ENCODE measurements around the gene MAP1LC3A. TPM values are rescaled to one million over a fixed set of nuclear protein-coding genes. Genes with fewer than 3 reads are reported as not detected.
"Not testable (repeated sequence)": the region's sequence is repeated elsewhere in the genome, so short reads cannot be mapped to it uniquely, and the experiment has no call there.

MAP1LC3A gene
- total RNA-seq = 3.1 and 3.6 TPM in 2 replicates

GRCh38 chr20:34558320-34559218 lies at the start of gene MAP1LC3A:
MAP1LC3A (plus strand) TSS chr20:34558718; CDS start chr20:34558869, 151 bp downstream.
- Mint-ChIP-seq H3K4me3 (peak within 1 kb of the TSS; percentile 89), H3K27me3 (no peaks in the 10 kb centered on the region), H3K4me1 (peaks cover 7% of the 10 kb centered on the region), H3K27ac (peak within 1 kb of the TSS; percentile 90), H3K36me3 (ENCODE audit: low read depth) (peaks cover 2% of the 10 kb centered on the region), H3K9me3 (no peaks in the 10 kb centered on the region)
- peak; percentile 98 for DNase-seq
- intact Hi-C loops (cut with micrococcal nuclease) = loop anchor here (1.0 to 2.0 kb wide), 3 partner anchors 42 to 448 kb away; partner anchors contain the start of genes DYNLRB1 and TP53INP2

DNA sequence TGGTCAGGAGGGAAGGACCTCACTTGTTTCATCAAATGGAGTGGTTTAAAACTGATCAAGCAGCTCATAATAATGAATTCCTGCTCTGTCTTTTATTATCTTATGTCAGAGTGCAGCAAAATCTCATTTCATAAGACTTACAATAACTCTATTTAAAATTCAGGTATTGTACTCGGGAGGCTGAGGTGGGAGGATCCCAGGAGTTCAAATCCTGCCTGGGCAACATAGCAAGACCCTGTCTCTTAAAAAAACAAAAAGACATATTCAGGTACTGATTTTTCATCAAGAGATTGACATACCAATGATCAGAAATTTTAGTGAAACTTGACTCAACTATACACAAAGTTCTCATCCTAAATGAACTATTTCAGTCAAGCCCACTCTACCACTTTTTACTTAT lies 47.9 kb upstream of the MAP1LC3A start:
- Mint-ChIP-seq H3K4me1 (peaks cover 12% of the 10 kb centered on the region), H3K36me3 (ENCODE audit: low read depth) (peaks cover 16% of the 10 kb centered on the region), H3K9me3 (no peaks in the 10 kb centered on the region), H3K27ac (no peak overlapping the region), H3K4me3 (no peak overlapping the region), H3K27me3 (no peaks in the 10 kb centered on the region)
- intact Hi-C loops (cut with micrococcal nuclease) = no loop called here
- DNase-seq = no peak

- Mint-ChIP-seq H3K27ac (no peak overlapping the region), H3K36me3 (ENCODE audit: low read depth) (peaks cover 11% of the 10 kb centered on the region), H3K4me1 (peaks cover 15% of the 10 kb centered on the region), H3K27me3 (no peaks in the 10 kb centered on the region), H3K4me3 (no peak overlapping the region), H3K9me3 (no peaks in the 10 kb centered on the region)
- intact Hi-C loops (cut with micrococcal nuclease) = no loop called here
- peak; percentile 49 for DNase-seq
Measured at GRCh38 chr20:34511891-34512265, 46.6 kb upstream of the MAP1LC3A start.

DNA sequence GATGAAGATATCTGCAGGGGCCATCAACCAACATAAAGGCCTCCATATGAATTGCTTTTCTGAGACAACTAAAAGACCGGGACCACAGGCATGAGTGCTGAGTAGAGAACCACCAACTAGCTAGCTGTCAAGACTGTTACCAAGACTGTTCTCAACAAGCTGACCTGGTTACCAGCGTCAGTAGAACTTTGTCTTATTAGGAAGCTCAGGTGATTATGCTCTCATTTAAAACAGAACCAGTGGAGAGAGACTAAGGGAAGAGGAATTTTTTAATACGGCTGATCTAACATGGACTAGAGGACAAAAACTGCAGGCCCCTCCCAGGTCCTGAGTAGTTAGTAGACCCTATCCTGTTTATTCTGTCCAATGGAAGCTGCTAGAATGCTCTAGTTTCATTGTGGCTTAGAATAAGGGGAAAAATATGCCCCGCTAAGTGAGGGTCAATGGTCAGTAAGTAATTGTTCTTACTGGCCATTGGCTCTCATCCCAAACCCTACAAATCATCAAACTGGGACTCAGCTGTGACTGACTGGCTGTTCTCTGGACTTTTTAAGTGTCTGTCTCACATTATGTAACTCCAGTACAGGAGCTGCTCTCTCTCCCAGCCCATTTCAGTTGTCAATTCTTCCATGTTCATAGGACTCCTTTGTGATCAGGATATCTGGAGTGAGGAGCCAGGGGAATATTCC lies 46.1 kb upstream of the MAP1LC3A start:
- Mint-ChIP-seq H3K9me3 (no peaks in the 10 kb centered on the region), H3K36me3 (ENCODE audit: low read depth) (peaks cover 10% of the 10 kb centered on the region), H3K4me3 (no peak overlapping the region), H3K4me1 (peaks cover 15% of the 10 kb centered on the region), H3K27ac (no peak overlapping the region), H3K27me3 (no peaks in the 10 kb centered on the region)
- intact Hi-C loops (cut with micrococcal nuclease) = no loop called here
- no peak for DNase-seq

GRCh38 chr20:34512955-34513419 lies 45.5 kb upstream of the MAP1LC3A start:
- H3K4me3 Mint-ChIP-seq = peak overlapping the region; percentile 3
- DNase-seq = peak; percentile 53
- peaks cover 19% of the 10 kb centered on the region for H3K4me1 Mint-ChIP-seq
- peak overlapping the region; percentile 14 for H3K27ac Mint-ChIP-seq
- peaks cover 10% of the 10 kb centered on the region for H3K36me3 Mint-ChIP-seq (ENCODE audit: low read depth)
- no peaks in the 10 kb centered on the region for H3K9me3 Mint-ChIP-seq
- no peaks in the 10 kb centered on the region for H3K27me3 Mint-ChIP-seq
- intact Hi-C loops (cut with micrococcal nuclease) = no loop called here

- H3K4me1 Mint-ChIP-seq = peaks cover 24% of the 10 kb centered on the region
- DNase-seq; intact Hi-C loops (cut with micrococcal nuclease); H3K9me3 Mint-ChIP-seq; H3K27me3 Mint-ChIP-seq; H3K4me3 Mint-ChIP-seq; H3K27ac Mint-ChIP-seq: not testable (repeated sequence)
- peaks cover 12% of the 10 kb centered on the region for H3K36me3 Mint-ChIP-seq (ENCODE audit: low read depth)
Measured at GRCh38 chr20:34514034-34514433, 44.5 kb upstream of the MAP1LC3A start.

DNA sequence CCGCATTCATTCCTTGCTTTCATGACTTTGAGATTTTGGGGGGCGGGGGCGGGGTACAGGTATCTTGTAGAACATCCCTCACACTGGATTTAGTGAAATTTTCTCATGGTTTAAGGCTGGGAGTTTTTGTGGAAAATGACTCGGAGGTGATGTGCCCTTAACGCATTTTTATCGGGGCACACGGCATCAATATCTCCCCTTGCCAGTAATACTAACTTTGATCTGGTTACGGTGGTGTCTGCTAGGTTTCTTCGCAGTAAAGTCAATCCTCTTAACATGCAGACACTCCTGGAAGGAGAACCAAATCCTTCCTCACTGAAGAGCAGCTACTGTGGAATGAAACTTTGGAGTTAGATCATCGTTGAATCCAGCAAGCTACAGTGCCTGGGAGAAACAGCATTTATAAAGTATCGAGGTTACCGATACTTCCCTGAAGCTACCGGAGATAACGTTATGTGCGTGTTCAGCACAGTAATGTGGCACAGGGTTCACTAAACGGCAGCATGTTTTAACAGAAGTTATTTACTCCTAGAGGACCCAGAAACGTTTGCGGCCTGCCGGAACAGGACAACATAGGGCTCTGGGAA lies 43.5 kb upstream of the MAP1LC3A start:
- Mint-ChIP-seq H3K4me3 (peak overlapping the region; percentile 92), H3K27me3 (no peaks in the 10 kb centered on the region), H3K9me3 (no peaks in the 10 kb centered on the region), H3K36me3 (ENCODE audit: low read depth) (peaks cover 12% of the 10 kb centered on the region), H3K4me1 (peaks cover 24% of the 10 kb centered on the region), H3K27ac (peak overlapping the region; percentile 98)
- DNase-seq = no peak
- intact Hi-C loops (cut with micrococcal nuclease) = loop anchor here (1.0 to 5.0 kb wide), 2 partner anchors 153 to 203 kb away; partner anchors contain the start of gene ITCH

GRCh38 chr20:34515484-34516246 lies 42.9 kb upstream of the MAP1LC3A start:
- Mint-ChIP-seq H3K4me3 (peak overlapping the region; percentile 92), H3K27me3 (no peaks in the 10 kb centered on the region), H3K9me3 (no peaks in the 10 kb centered on the region), H3K27ac (peak overlapping the region; percentile 98), H3K4me1 (peaks cover 24% of the 10 kb centered on the region), H3K36me3 (ENCODE audit: low read depth) (peaks cover 12% of the 10 kb centered on the region)
- peak; percentile 92 for DNase-seq
- intact Hi-C loops (cut with micrococcal nuclease) = loop anchor here (1.0 to 5.0 kb wide), 7 partner anchors 43 to 403 kb away; partner anchors contain the start of genes AHCY, EIF2S2, ITCH and MAP1LC3A

DNA sequence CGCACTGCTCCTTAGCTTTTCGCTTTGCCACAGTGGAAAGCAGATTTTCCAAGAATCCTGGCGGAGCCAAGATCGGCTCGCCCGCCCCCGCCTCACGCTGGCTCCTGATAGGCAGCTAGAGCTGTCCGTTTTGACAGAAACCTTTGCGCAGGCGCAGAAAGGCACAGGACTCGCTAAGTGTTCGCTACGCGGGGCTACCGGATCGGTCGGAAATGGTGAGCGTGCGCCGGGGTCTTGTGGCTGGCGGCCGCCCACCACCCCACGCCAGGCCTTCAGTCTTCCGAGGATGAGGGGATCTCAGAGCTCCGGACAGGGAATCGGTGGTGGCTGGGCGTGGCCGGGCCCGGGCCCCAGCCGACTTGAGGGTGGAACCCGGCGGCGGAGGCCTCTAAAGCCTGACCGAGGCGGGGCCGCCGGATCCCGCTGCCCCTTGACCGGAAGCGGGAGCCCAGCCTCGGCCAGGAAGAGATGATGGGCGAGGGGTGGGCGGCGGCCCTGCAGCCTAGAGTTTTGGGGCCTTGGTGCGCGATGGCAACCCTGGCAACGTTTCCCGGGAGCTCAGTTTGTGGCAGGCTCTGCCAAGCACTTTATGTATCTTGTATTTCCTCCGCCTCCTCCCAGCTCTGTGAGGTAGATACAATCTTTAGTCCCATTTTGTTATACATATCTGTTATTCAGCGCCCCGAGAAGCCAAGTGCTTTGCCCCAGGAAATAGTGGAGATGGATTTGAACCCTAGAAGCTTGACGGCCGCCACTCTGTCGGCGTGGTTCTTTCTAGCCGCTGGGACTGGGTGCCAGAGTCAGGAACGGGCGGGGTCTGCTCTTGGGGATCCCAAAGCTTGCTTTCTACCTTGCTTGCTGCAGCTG lies 42.0 kb upstream of the MAP1LC3A start, which contains the start of gene DYNLRB1:
TSS of gene DYNLRB1 (plus strand) at position 176 of the 867 bp plus-strand sequence. CDS start at position 213, 37 bp downstream.
- Mint-ChIP-seq H3K36me3 (ENCODE audit: low read depth) (peaks cover 14% of the 10 kb centered on the region), H3K27me3 (no peaks in the 10 kb centered on the region), H3K4me1 (peaks cover 24% of the 10 kb centered on the region), H3K4me3 (peak within 1 kb of the TSS; percentile 92), H3K9me3 (no peaks in the 10 kb centered on the region), H3K27ac (peak within 1 kb of the TSS; percentile 98)
- intact Hi-C loops (cut with micrococcal nuclease) = loop anchor here (1.0 to 5.0 kb wide), 6 partner anchors 42 to 404 kb away; partner anchors contain the start of genes AHCY, EIF2S2, ITCH and MAP1LC3A
- DNase-seq = peak; percentile 99

DNA sequence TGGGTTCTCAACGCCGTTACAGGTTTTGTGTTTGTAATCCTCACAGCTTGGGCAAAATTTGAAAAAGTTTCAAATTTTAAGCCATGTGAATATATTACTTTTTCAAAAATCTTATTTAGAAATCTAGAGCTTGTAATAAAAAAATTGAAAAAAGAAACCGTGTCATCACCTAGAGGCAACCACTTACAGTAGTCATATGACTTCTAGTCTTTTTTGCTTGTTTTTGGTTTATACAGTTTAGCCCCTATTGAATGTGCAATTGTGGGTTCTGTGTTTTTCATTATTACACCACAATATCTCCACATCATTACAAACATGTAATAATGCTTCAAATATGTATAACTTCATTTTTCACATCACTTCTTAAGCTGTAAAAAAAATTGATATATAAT lies 41.4 kb upstream of the MAP1LC3A start:
- Mint-ChIP-seq H3K4me3 (peak overlapping the region; percentile 92), H3K36me3 (ENCODE audit: low read depth) (peaks cover 17% of the 10 kb centered on the region), H3K27ac (peak overlapping the region; percentile 98), H3K27me3 (no peaks in the 10 kb centered on the region), H3K4me1 (peaks cover 27% of the 10 kb centered on the region), H3K9me3 (no peaks in the 10 kb centered on the region)
- DNase-seq = no peak
- intact Hi-C loops (cut with micrococcal nuclease) = loop anchor here (2.0 to 5.0 kb wide), 4 partner anchors 155 to 404 kb away; partner anchors contain the start of genes AHCY, EIF2S2 and ITCH

DNA sequence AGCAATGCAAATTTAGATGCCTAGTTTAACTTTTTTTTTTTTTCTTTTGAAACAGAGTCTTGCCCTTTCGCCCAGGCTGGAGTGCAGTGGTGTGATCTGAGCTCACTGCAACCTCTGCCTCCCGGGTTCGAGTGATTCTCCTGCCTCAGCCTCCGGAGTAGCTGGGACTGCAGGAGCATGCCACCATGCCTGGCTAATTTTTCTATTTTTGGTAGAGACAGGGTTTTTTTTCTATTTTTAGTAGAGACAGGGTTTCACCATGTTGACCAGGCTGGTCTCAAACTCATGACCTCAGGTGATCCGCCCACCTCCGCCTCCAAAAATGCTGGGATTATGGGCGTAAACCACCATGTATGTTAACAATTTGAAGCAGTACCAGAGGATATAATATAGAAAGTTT lies 39.7 kb upstream of the MAP1LC3A start:
- H3K9me3 Mint-ChIP-seq, H3K27ac Mint-ChIP-seq, H3K27me3 Mint-ChIP-seq, DNase-seq: not testable (repeated sequence)
- Mint-ChIP-seq H3K36me3 (ENCODE audit: low read depth) (peaks cover 23% of the 10 kb centered on the region), H3K4me1 (peaks cover 37% of the 10 kb centered on the region), H3K4me3 (peak overlapping the region; percentile 71)
- intact Hi-C loops (cut with micrococcal nuclease) = loop anchor here (5.0 kb wide), 1 partner anchor 157 kb away; the partner anchor contains the start of gene ITCH

DNA sequence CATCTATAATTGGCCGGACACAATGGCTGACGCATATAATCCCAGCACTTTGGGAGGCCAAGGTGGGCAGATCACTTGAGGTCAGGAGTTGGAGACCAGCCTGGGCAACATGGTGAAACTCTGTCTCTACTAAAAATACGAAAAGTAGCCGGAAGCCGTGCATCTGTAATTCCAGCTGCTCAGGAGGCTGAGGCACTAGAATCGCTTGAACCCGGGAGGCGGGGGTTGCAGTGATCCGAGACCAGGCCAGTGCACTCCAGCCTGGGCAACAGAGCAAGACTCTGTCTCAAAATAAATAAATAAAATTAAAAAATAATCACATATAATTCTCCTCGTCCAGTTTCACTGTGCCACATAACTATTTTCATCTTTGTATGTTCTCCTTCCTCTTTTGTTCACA lies 38.7 kb upstream of the MAP1LC3A start:
- Mint-ChIP-seq H3K36me3 (ENCODE audit: low read depth) (peaks cover 21% of the 10 kb centered on the region), H3K4me1 (peaks cover 34% of the 10 kb centered on the region)
- not testable (repeated sequence) for H3K4me3 Mint-ChIP-seq, DNase-seq, H3K27ac Mint-ChIP-seq, H3K27me3 Mint-ChIP-seq, H3K9me3 Mint-ChIP-seq
- intact Hi-C loops (cut with micrococcal nuclease) = loop anchor here (5.0 kb wide), 1 partner anchor 158 kb away; the partner anchor contains the start of gene ITCH

Data from activated CD4-positive, alpha-beta T cell treated with anti-CD3 and anti-CD28 coated beads, Interleukin-2, amount 10 ng/mL, durations not matched to agents 24 days and 14 days (primary cell).